ENCODE results near the gene FOXJ3.

GRCh38 chr1:42334240-42335049 is 590 bp downstream of the FOXJ3 start:
- TF ChIP-seq CTCF (IDR thresholded peaks at IDR 0.05) (0 out of 2 replicates have a peak, but pooled peaks have one; percentile 11), POLR2AphosphoS5 (IDR thresholded peaks at IDR 0.05; ENCODE audit: low read depth, low read length) (no peak), REST (IDR thresholded peaks at IDR 0.05; ENCODE audit: insufficient read depth in 1 of 2, low read depth in 2 of 2, low read length in 1 of 2) (no peak), SIN3A (IDR thresholded peaks at IDR 0.05; ENCODE audit: borderline replicate concordance, insufficient read depth, low read depth, low read length) (0 out of 2 replicates have a peak, but pooled peaks have one; percentile 81), TCF7L2 (IDR thresholded peaks at IDR 0.05; ENCODE audit: low read depth, low read length) (no peak)
